HS-5 (cell line): ENCODE data around the gene GLYR1.

Experiments
- DNase-seq: peaks from one replicate; pipeline ENCODE4 v3.0.0-alpha.2; 2012; ENCODE audit warnings: low read depth

Gene GLYR1

DNA sequence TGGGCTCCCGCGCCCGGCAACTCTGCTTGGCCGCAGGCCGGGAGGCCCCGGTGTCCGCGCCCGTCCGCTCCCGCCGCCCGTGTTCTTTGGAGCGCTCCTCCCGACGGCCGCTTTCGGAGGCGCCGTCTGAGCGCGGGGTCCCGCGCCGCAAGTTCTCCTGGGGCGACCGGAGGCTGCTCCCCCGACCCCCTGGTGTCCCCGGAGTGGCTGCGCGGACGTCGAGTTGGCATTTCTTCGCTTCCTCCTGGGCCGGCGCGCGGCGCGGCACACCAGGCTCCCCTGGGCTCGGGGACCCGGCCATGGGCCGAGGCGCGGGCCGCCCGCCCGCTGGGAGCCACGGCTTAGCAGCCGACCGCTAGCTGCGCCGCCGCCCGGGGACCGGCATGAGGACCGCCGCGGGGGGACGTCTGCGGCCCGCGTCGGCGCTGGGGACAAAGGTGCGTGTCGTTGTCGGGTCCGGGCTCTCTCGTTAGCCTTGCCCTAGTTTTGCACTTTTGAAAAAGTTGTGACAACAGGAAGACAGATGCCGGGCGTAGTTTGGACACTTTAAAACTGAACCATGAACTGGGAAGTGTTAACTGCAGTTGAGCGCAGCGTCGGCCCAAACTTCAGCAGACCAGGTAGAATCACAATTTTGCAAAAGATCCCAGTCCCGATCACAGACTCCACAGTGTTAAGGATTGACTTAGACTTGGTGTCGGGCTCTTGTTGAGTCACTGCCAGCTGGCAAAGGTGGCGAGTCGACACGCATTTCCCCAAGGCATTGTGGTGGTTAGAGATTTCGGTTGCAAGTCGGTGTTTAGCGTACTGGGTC, 893 bp upstream of the GLYR1 start:
- DNase-seq: no peak

DNA sequence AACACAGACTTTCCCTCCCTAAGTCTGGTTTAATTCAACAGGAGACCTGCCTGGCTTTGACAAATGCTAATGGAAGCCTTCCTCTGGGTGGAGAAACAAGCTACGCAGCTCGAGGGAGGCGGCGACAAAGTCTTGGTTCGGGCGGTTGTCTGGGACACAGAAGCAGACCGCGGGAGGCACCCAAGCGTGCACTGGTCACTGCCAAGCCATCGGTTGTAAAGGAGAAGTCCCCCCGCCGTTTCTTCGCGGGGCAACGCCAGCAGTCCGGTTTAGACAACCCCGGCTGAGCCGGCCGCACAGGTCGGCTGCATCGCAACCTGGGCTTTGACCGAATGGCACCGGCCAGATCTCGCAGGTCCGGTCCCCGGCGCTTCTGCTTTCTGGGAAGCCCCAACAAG, 586 bp downstream of the GLYR1 start:
- no peak for DNase-seq

DNA sequence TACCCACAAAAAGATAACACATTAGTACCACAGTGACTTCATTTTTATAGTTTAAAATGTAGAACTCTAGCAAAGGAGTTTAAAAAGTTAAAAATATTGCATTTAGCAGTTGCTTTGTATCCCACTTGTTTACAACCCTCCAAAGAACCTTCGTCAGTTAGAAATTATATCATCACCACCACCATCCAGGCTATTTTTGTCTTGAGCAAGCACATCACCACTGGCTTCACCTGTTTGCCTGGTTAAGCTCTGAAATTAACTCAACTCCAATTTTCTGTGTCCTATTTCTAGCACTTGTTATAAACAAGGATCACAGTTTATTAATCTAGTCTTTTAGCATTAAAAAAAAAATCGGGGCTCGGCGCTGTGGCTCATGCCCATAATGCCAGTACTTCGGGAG, 6.1 kb downstream of the GLYR1 start:
- no peak for DNase-seq

DNA sequence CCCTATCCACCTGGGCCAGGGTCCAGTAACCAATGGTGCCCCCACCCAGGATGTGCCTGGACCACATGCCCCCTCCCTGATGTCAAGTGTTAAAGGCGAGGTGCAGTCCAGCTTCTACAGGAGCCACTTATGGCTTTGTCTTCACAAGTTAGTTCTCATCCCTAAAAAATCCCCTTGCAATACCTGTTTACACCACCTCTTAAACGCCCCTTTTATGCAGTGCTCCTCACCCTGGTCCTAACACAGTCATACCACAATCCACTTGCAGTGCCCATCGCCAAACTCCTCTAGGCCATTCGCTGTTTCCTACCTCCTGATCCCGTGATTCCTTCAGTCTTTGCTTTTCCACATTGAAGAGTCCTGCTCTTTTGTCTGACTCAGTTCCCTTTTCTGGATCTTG, 7.1 kb downstream of the GLYR1 start:
- no peak for DNase-seq

DNA sequence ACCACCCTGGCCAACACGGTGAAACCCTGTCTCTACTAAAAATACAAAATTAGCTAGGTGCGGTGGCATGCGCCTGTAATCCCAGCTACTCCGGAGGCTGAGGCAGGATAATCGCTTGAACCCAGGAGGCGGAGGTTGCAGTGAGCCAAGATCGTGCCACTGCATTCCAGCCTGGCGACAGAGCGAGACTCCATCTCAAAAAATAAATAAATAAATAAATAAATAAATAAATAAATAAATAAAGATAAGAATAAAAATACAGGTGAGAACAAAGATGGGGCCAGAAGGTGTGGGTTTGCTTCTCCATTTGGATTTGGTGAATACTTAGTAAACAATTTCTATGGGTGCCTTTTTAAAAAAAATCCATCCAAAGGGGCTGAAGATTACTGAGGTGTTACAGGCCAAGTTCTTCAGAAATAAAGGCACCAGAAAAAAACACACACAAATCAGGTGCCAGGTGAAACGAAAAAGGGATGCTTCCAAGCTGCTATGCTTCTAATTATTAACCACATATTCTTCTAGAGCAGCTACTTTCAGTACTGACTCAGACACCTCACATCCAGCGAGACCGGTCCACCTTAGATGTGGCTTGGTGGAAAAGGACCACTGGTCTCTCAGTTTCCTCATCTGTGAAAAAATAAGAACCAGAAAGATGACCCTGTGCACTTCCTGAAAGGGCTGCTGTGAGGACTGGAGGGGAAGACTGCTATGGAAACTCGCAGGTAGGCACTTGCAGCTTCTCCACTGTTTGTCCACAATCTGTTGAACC, 9.2 kb downstream of the GLYR1 start:
- DNase-seq: no peak

DNA sequence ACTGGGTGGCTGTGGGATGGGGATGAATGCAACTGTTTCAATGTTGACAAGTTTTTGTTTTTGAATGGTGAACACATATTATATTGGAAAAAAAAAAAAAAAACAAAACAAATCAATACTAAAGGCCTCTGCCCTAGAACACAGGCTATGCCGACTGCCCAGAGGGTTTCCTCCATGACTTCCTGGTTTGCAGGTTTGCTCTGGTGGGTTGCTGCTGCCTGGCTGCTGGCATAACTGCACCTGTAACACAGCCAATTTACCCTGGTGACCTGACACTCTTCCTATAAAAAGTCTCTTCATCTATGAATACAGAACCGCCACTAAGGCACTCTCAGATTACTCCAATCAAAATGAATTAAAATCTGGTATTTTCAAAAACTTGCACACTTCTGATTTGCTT, 10.4 kb downstream of the GLYR1 start:
- DNase-seq: no peak

DNA sequence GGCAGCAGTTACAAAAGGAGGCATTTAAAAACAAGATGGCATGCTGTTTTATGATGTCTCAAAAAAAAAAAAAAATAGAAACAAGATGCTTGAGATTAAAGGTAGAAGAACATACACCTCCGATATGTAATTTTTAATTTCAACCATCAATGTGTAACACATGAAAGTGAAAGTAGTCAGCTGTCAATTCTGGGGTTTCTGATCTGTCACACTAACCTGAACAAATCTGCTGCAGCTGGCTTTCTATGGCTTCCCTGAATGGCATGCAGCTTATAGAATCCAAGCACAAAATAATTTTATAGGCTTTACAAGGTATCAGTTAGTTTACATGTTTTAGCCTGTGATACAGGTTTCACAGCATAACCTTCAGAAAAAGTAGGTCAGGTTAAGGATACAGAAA, 13.5 kb downstream of the GLYR1 start:
- no peak for DNase-seq

DNA sequence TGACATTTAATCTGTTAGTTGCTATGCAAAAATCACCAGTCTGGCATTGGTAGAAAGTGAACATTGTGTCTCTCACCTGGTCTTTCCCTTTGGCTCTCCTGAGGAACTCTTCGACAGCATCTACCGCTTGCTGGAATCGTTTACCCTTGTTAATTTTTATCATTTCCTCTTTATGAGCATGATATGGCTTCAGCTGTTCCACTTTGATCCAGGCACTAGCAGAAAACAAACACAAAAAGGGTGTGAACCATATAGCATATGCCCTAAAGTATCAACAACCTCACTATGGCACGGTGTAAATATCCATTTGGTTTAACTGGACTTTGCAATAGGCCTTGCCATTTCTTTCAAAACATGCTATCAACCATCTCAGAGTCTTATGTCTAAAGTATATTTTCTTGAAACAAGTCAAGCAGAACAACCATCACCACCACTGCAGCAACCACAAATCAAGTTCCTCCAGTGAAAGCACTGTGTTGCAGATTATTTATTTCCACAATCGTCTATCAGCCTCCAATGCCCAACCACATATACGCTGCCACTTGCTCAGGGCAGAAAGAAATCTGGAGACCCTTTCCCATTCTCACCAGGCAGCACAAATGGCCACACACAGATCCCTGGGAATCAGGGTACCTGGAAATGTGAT, 14.3 kb downstream of the GLYR1 start:
- DNase-seq: no peak

DNA sequence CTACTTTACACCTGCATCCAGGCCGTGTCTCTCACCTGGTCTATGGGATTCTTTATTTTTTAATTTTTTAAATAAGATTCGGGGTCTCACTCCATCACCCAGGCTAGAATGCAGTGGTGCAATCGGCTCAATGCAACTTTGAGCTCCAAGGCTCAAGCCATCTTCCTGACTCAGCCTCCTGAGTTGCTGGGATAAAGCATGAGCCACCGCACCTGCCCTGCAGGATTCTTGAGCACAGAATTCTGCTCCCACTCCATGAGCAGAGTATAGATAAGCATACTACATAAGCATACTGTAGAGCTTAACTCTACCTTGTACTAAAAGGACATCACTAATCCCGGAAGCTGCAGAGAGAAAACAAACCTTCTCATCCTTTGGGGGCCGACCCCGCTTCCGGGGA, 15.5 kb downstream of the GLYR1 start:
- DNase-seq: no peak

DNA sequence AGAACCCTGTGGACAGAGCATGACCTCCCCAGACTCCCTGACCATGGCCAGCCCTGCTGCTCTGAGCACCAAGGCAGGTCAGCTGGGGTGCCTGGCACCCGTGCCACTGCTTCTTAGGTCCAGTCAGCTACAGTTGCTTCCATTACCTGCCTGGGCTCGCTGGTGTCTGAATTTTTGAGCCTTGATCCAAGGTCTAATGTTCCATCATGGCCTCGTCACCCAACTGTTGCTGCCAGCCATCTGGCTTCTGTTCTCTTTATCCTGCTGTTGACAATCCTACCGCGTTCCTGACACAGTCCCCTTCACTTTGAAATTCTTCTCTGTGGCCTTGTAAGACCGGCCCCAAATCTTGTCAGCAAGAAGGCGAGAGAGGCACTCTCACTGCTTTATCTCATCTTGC, 16.7 kb downstream of the GLYR1 start:
- DNase-seq: no peak

DNA sequence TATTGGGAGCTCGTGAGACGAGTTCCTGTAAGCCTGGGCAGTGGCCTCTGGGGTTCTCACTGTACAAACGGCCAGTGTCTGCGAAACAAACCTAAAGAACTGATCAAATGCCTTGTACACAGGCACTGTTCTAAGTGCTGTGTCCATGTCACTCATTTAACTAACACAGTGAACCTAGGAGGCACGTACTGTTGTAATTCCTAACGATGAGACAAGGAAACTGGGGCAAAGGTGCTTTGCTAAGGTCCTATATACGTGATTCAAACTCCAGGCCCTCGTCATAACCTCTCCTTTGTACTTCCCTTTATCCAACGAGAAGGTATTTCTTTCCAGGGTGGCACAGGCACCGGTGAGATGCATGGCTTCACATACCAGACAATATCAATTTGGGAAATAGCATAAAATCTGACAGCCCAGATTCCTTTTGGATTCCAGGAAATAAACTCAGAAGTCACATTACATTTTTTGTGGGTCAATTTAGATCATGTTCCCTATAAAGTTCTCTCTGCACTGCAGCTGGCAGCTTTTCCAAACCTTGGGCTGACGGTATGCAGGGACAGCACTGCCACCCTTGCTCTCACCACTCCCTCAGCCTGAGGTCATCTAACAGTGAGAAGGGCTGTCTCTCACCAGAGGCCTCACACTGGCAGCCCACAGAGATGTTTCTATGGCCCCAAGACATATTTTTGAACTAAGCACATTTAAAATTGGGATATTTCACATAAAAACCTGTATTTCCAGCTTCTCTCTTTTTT, 18.3 kb downstream of the GLYR1 start:
- DNase-seq: no peak

DNA sequence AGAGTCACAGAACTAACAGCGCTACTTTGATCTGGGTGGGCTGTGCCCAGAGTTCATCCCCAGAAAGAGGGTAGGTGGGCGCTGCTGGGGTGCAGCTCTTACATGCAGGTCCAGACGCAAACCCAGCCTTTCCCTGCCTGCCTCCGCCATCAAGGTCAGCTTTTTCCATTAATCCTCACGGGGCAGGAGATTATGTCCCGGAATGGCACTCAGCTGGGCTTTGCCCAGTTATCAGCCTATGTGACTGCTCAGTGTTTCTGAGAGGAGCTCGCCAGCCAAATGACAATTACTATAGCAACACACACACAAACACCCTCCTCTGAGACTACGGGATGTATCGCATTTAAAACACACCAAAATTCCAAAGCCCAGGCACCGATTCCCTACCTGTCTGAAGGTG, 20.1 kb downstream of the GLYR1 start:
- no peak for DNase-seq

DNA sequence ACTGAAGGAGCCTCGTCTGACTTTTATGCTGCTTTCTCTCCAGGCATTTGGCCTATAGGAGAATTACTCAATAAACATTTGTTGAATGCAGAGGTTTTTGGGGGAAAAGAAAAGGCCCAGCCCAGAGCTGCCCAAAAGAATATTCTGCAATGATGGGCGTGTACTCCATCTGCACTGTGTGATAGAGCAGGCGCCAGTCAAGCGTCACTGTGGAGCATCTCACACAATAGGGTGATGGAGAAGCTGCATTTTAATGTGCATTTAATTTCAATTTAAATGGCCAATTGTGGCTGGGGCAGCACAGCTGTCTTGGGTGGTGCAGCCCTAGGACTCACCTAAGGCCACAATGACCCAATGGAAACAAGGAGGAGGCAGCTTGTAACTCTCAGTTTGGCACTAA, 20.6 kb downstream of the GLYR1 start:
- DNase-seq: no peak

DNA sequence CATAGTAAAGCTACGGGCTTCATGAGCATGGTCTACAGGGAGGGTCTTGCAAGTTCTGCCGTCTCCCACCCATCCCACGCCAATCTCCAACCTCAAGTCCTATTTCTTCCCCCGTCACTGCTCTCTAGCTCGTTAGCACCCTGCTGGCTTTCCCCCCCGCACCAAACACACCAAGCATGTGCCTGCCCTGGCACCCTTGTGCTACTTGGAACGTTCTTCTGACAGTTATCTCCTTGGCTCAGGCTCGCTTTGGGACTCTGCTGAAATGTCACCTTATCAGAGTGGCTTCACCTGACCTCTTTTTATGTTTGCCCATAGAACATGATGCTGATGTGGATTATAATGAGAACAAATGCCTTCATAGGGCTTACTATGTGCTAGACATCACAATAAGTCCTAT, 21.9 kb downstream of the GLYR1 start:
- DNase-seq: no peak

DNA sequence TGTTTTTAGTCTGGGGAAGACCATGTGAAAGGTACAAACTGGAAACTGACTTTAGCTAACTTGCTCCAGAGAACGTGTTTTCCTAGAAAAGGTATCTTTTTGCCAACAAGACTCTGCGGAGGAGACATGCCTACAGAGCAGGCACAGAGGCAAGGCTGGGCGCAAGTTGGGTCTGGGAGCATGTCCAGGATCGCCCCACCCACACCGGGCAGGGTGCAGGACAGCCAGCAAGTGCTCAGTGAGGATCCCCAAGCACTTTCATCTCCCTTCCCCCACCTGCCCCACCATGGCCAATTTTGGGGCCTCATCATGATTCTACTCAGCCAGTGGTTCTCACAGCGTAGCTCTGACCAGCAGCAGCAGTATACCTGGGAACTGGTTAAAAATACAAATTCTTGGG, 26.4 kb downstream of the GLYR1 start:
- no peak for DNase-seq

DNA sequence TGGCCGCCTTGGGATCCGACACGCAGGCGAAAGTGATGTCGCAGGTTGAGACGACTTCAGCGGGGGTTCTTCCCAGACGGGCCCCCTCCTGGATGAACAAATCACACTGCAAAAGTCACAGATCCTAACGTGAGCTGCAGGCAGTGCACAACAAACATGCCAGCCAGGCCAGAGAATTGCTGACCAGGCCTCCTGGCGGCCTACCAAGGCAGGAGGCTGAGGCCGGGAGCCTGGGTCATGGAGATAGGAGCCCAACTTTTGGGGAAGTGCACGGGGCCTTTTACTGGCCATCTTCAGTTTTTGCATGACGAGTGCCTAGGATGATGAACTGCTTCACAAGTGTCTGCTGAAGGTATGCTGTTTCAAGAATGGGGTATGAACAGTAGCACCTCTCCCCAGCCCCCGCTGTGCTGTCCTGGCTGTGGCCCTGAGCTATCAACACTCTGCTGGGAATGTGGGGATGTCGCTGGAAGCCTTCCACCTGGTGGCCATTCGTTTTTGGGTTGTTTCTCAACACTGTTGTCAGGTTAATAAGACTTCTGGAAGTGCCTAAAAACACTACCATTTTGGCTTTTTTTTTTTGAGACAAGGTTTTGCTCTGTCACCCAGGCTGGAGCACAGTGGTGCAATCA, 32.4 kb downstream of the GLYR1 start:
- DNase-seq: no peak

DNA sequence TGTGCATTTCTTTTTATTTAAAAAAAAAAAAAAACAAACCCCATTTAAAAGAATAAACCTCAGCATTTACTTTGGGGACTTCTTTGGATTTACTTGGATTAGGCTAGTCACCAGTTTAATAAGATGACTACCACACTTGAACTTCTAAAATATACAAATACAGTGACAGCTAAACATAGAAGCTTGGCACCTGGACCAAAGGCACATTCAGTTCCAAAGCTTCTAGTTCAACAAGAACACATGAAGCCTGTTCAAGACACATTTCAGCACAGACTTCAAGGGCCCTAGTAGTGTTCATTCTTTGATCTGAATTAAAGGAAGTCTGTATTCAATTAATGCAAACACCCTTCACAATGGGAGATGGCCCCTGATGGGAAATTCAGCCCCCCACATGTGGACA, 33.0 kb downstream of the GLYR1 start:
- DNase-seq: no peak

DNA sequence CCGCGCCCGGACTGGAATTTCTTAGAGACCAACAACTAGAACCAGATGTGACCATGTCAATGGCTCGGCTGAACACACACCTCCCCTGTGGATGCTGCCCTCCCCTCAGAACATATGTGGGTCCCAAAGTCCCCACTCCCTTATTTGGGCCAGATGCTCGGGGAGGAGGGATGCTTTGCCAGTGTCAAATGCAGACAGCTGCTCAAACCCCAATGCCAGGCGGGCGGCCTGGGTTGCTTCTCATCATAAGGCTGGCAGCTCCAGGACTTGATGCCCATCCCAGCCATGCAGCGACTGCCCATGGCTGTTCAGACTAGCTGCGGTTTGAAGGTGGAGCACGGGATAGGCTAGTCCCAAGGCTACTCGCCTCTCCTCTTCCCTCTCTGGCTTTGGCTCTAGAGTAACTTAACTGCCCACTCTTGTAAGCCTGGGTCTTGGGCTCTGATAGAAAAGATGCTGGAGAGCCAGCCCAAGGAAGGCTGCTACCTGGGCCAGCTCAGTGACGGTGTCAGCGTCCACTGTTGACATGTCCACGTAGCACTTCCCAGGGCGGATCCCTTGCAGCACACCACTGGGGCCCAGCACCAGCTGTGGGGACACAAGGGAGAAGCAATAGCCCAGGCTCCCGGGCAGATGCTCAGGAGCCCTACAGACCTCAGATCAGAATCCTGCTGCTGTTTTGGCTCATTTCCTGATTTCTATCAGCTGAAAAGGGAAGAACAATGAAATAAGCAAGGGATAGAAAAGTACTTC, 33.7 kb downstream of the GLYR1 start:
- no peak for DNase-seq

DNA sequence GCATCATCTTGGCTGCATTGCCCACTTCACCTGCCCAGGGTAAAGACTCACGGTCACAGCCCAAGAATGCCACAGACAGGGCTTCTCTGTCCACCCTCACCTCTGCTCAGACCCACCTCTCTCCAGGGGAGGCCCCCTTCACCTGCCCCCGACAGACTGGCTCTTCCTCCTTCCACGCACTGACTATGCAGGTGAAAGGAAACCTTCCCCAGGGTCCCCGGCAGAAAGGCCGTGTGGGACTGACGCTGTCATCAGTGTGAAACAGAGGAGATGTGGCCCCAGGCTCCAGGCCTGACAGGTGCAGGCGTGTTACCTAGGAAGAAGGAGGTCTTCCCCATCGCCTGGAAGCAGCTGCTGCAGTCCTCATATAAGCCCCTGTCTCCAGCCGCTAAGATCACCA, 35.3 kb downstream of the GLYR1 start:
- no peak for DNase-seq

DNA sequence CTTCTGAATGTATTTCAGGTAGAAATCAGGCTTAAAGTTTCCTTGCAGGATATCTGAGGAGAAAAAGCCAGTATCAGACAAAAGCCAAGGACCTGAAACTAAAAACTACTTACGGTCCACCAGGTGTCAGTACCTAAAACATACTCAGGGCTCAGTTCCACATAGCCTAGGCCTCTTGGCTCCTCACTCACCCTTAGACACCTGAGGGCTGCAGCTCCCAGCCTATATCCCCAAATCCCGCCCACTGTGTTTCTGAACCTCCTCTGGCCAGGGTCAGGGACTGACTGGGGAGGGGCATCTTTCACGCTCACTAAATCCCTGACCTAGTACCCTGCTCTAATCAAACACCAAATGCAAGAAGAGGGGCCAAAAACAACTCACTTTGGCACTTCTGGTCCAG, 35.8 kb downstream of the GLYR1 start:
- DNase-seq: no peak

DNA sequence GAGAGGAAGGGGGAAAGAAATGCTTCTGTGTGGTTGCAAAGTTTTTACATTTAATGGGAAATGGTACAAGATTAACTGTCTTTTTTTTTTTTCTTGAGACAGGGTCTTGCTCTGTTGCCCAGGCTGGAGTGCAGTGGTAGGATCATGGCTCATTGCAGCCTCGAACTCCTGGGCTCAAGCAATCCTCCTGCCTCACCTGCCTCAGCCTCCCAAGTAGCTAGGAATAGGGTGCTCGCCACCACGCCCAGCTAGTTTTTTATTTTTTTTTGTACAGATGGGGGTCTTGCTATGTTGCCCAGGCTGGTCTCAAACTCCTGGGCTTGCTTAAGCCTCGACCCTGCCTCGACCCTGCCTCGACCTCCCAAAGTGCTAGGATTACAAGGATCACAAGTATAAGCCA, 40.8 kb downstream of the GLYR1 start:
- no peak for DNase-seq
